Measurements from ENCODE around the gene CLEC14A. TPM values are rescaled to one million over a fixed set of nuclear protein-coding genes. Genes with fewer than 3 reads are reported as not detected.

CLEC14A gene
- total RNA-seq, 1 donor from 2014 or later, result 31.9 TPM

- intact Hi-C loops (cut with DNase I), result no loop called here
- DNase-seq (ENCODE audit: low spot score), result no peak
Measured at GRCh38 chr14:38207736-38208617, 47.9 kb downstream of the CLEC14A start, which contains the start of gene SSTR1. Gene SSTR1 (plus strand): TSS chr14:38207904. CDS start chr14:38209390, 1,486 bp downstream.

GRCh38 chr14:38207377-38207735, 48.5 kb downstream of the CLEC14A start:
- DNase-seq (ENCODE audit: low spot score), result no peak
- intact Hi-C loops (cut with DNase I), result no loop called here

GRCh38 chr14:38206689-38207376, 49.1 kb downstream of the CLEC14A start:
- no peak for DNase-seq (ENCODE audit: low spot score)
- intact Hi-C loops (cut with DNase I), result no loop called here

GRCh38 chr14:38205949-38206665, 49.8 kb downstream of the CLEC14A start:
- intact Hi-C loops (cut with DNase I), result no loop called here

GRCh38 chr14:38205119-38205813, 50.6 kb downstream of the CLEC14A start:
- intact Hi-C loops (cut with DNase I), result no loop called here
- no peak for DNase-seq (ENCODE audit: low spot score)

More at GRCh38 chr14:38205949-38206665, 49.8 kb downstream of the CLEC14A start:
- no peak for DNase-seq (ENCODE audit: low spot score)

- no peak for DNase-seq (ENCODE audit: low spot score)
- intact Hi-C loops (cut with DNase I), result no loop called here
Measured at GRCh38 chr14:38204719-38205115, 51.2 kb downstream of the CLEC14A start.

Other genes with a start within 250 kb of the CLEC14A start
- gene SSTR1, start 48.2 kb downstream of the CLEC14A start, total RNA-seq, result 0.59 TPM

Measured in cardiac septum (tissue), 1 donor.